HG02678 (cell line): ENCODE measurements around the gene GLUL.
"Not testable (repeated sequence)": the region's sequence is repeated elsewhere in the genome, so short reads cannot be mapped to it uniquely, and the experiment has no call there.

Experiments used
- ATAC-seq: cut with Tn5 transposase; IDR thresholded peaks from one replicate; pipeline ENCODE4 v1.9.1; 2021; ENCODE audit warnings: mild to moderate bottlenecking, moderate library complexity; ENCODE audit not compliant: unreplicated experiment

Gene GLUL

GRCh38 chr1:182394055-182394775 is 2.6 kb upstream of the GLUL start:
- ATAC-seq, result no peak

- peak; percentile 1 for ATAC-seq
Measured at GRCh38 chr1:182392050-182393028, 749 bp upstream of the GLUL start.

- ATAC-seq, result no peak
Measured at GRCh38 chr1:182391028-182391361, 595 bp downstream of the GLUL start.

GRCh38 chr1:182389619-182390047 is 2.0 kb downstream of the GLUL start:
- ATAC-seq, result no peak

- ATAC-seq, result no peak
Measured at GRCh38 chr1:182388392-182389134, 3.0 kb downstream of the GLUL start.

GRCh38 chr1:182387566-182387965 is 4.0 kb downstream of the GLUL start:
- ATAC-seq, result no peak

- no peak for ATAC-seq
Measured at GRCh38 chr1:182386980-182387379, 4.6 kb downstream of the GLUL start.

- no peak for ATAC-seq
Measured at GRCh38 chr1:182385885-182386853, 5.4 kb downstream of the GLUL start.

- no peak for ATAC-seq
Measured at GRCh38 chr1:182384387-182384960, 7.1 kb downstream of the GLUL start.

GRCh38 chr1:182383934-182384333 is 7.7 kb downstream of the GLUL start:
- ATAC-seq, result no peak

GRCh38 chr1:182383037-182383661 is 8.4 kb downstream of the GLUL start:
- ATAC-seq, result no peak

- ATAC-seq, result no peak
Measured at GRCh38 chr1:182381962-182382819, 9.4 kb downstream of the GLUL start.

- no peak for ATAC-seq
Measured at GRCh38 chr1:182380199-182380598, 11.4 kb downstream of the GLUL start.

- ATAC-seq, result not testable (repeated sequence)
Measured at GRCh38 chr1:182379781-182380180, 11.8 kb downstream of the GLUL start.

- no peak for ATAC-seq
Measured at GRCh38 chr1:182376936-182377574, 14.5 kb downstream of the GLUL start.

GRCh38 chr1:182374101-182374834 is 17.3 kb downstream of the GLUL start:
- no peak for ATAC-seq

- no peak for ATAC-seq
Measured at GRCh38 chr1:182370532-182370931, 21.1 kb downstream of the GLUL start.
